IPS-15b (cell line): ENCODE measurements around the gene NUP210.
A peak's percentile ranks its signal among the peaks of the same experiment; 100 is the strongest.
"Not testable (repeated sequence)": the region's sequence is repeated elsewhere in the genome, so short reads cannot be mapped to it uniquely, and the experiment has no call there.

Source experiments
- H3K27me3 ChIP-seq: one replicate; pipeline ENCODE4 v1.6.1; 2013; ENCODE audit warnings: low read length; ENCODE audit not compliant: control insufficient read depth, insufficient read depth
- H3K36me3 ChIP-seq: one replicate; pipeline ENCODE4 v1.6.1; 2013; ENCODE audit warnings: low read length; ENCODE audit not compliant: control insufficient read depth, insufficient read depth
- H3K4me1 ChIP-seq: one replicate; pipeline ENCODE4 v1.6.1; 2013; ENCODE audit warnings: mild to moderate bottlenecking, low read length; ENCODE audit not compliant: control insufficient read depth, insufficient read depth
- H3K4me3 ChIP-seq: one replicate; pipeline ENCODE4 v1.5.1; 2013; ENCODE audit warnings: low read depth, low read length
- H3K9ac ChIP-seq: one replicate; pipeline ENCODE4 v1.6.1; 2013; ENCODE audit warnings: low read depth, mild to moderate bottlenecking, low read length
- H3K9me3 ChIP-seq: one replicate; pipeline ENCODE4 v1.6.1; 2013; ENCODE audit warnings: mild to moderate bottlenecking, low read length; ENCODE audit not compliant: control insufficient read depth, insufficient read depth

NUP210 gene

DNA sequence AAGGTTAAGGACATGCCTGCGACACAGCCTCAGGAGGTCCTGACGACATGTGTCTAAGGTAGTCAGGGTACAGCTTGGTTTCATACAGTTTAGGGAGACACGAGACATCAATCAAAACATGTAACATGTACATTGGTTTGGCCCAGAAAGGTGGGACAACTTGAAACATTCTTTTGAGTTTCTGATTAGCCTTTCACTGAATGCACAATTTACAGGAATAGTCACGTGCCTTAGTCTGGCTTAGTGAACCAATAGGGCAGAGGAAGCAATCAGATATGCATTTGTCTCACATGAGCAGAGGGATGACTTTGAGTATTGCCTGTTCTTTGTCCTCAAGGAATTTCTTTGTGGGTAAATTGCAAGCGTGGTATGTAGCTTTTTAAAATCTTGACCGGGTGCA lies 35.5 kb upstream of the NUP210 start:
- H3K27me3 ChIP-seq, result peaks cover 3% of the 10 kb centered on the region
- no peaks in the 10 kb centered on the region for H3K9me3 ChIP-seq
- H3K9ac ChIP-seq, result no peak overlapping the region
- H3K36me3 ChIP-seq, result no peaks in the 10 kb centered on the region
- peaks cover 4% of the 10 kb centered on the region for H3K4me1 ChIP-seq
- H3K4me3 ChIP-seq, result no peak overlapping the region

DNA sequence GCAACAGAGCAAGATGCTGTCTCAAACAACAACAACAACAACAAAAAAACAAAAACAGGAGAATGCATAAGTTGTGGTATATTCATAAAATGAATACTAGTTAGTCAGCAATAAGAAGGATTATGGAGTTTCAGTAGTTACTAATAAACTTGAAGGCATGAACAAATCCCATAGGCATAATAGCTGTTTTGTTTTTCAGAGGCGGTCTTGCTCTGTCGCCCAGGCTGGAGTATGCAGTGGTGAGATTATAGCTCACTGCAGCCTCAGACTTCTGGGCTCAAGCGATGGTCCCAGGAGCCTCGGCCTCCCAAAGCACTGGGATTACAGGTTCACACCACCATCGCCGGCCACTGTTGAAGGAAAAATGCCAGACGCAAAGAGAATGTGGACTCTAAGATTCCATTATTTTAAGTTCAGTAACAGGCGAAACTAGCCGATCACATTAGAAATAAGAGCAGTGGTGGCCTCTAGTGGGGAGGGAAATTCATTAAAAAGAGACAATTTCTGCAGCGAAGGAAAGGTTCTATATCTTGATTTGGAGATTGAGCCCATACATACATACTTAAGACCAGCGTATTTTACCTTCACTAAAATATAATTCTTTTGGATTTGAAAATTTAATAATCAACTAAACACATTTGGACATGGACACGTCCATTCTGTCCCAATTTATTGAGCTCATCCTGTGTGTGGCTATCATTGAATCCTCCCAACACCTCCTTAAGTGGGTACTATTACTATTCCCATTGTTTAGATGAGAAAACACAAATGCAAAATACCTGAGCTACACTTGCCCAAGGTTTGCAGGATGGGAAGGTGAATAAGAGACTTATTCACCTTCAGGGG lies 32.6 kb upstream of the NUP210 start:
- Histone ChIP-seq H3K9ac (no peak overlapping the region), H3K27me3 (no peaks in the 10 kb centered on the region), H3K9me3 (no peaks in the 10 kb centered on the region), H3K36me3 (no peaks in the 10 kb centered on the region), H3K4me1 (peaks cover 4% of the 10 kb centered on the region), H3K4me3 (peak overlapping the region; percentile 44)

DNA sequence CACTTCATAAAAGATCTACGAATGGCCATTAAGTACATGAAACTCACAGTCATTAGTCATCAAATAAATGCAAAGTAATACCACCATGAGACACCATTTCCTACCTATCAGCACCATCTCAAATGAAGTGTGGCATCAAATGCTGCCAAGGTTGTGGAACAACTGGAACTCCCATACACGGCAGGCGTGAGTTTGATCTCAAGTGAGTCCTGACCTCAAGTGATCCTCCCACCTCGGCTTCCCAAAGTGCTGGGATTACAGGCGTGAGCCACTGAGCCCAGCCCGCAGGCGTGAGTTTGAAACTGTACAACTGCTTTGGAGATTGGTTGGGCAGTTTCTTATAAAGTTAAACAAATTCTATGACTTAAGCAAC lies 31.2 kb upstream of the NUP210 start:
- Histone ChIP-seq H3K36me3 (no peaks in the 10 kb centered on the region), H3K9me3 (no peaks in the 10 kb centered on the region), H3K9ac (no peak overlapping the region), H3K4me3 (peak overlapping the region; percentile 48), H3K27me3 (no peaks in the 10 kb centered on the region), H3K4me1 (peaks cover 4% of the 10 kb centered on the region)

DNA sequence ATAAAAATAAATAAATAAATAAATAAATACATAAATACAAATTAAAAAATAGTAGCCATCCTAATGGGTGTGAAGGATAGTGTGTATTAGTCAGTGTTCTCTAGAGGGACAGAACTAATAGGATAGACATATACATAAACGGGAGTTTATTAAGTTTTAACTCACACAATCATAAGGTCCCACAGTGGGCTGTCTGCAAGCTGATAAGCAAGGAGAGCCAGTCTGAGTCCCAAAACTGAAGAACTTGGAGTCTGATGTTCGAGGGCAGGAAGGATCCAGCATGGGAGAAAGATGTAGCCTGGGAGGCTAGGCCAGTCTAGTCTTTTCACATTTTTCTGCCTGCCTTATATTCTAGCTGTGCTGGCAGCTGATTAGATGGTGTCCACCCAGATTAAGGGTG lies 22.8 kb upstream of the NUP210 start:
- not testable (repeated sequence) for H3K4me3 ChIP-seq, H3K9ac ChIP-seq, H3K9me3 ChIP-seq, H3K4me1 ChIP-seq, H3K27me3 ChIP-seq, H3K36me3 ChIP-seq

DNA sequence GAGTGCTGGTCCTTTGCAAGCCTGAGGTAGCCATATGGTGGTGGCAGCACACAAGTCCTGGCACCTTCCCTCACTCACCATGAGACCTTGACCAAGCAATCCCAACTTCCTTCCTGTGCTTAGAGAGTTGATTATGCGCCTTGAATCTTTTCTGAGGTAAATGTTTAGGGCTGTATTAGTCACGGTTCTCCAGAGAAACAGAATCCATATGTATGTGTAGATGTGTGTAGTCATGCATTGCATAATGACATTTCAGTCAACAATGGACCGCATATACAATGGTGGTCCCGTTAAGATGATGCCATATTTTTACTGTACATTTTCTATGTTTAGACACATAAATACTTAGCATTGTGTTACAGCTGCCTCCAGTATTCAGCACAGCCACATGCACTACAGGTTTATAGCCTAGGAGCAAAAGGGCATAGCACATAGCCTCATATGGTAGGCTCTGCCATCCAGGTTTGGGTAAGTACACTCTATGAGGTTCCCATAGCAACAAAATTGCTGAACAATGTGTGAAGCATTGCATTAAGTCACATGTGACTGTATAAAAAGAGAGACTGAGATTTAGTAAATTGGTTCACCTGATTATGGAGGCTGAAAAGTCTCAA lies 20.2 kb upstream of the NUP210 start:
- Histone ChIP-seq H3K4me1 (no peaks in the 10 kb centered on the region), H3K27me3 (no peaks in the 10 kb centered on the region), H3K9ac (no peak overlapping the region)

DNA sequence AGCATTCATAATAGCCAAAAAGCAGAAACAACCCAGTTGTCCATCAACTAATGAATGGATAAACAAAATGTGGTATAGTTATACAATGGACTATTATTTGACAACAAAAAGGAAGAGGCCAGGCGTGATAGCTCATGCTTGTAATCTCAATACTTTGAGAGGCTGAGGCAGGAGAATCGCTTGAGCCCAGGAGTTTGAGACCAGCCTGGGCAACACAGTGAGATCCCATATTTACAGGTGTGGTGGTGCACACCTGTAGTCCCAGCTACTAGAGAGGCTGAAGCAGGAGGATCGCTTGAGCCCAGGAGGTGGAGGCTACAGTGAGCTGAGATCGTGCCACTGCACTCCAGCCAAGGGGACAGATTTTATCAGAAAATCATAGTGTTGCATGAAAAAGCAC lies 16.1 kb upstream of the NUP210 start:
- not testable (repeated sequence) for H3K36me3 ChIP-seq, H3K9ac ChIP-seq, H3K27me3 ChIP-seq, H3K4me3 ChIP-seq, H3K4me1 ChIP-seq, H3K9me3 ChIP-seq

More for the DNA sequence above, 20.2 kb upstream of the NUP210 start:
- Histone ChIP-seq H3K9me3 (no peaks in the 10 kb centered on the region), H3K36me3 (no peaks in the 10 kb centered on the region), H3K4me3 (no peak overlapping the region)

DNA sequence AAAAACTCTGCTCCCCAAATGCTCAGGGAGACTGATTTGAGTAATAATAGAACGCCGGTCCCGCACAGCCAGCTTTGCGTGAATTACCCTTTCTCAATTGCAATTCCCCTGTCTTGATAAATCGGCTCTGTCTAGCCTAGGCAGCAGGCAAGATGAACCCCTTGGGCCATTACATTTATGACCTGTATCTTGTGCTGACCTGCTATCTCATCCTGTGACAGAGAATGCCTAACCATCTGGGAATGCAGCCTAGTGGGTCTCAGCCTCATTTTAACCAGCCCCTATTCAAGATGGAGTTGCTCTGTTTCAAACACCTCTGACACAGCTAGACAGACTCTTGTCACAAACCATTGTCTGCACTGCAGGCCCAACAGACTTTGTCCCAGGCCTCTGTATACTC lies 13.8 kb upstream of the NUP210 start:
- H3K9ac ChIP-seq, result no peak overlapping the region
- H3K9me3 ChIP-seq, result no peaks in the 10 kb centered on the region
- H3K4me1 ChIP-seq, result no peaks in the 10 kb centered on the region
- H3K4me3 ChIP-seq, result no peak overlapping the region
- H3K27me3 ChIP-seq, result no peaks in the 10 kb centered on the region
- no peaks in the 10 kb centered on the region for H3K36me3 ChIP-seq

DNA sequence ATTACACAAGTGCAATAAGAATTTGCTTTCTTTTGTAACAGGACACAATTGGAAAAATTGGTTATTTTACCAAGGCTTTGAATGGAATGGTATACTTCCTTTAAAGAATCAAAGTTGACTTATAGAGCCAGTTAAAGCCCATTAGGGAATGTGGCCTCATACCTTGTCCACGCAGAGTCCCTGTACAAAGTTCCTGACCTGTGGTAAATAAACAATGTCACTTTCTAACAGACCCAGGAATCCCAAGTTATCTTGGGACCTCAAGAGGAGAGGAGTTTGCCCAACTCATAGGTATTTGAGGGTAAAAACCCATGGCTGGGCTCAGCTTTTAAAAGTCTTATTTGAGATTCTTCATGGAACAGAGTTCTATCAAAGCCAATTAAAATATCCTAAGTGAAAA lies 12.0 kb upstream of the NUP210 start:
- Histone ChIP-seq H3K4me3 (no peak overlapping the region), H3K4me1 (no peaks in the 10 kb centered on the region), H3K27me3 (no peaks in the 10 kb centered on the region), H3K36me3 (no peaks in the 10 kb centered on the region), H3K9me3 (no peaks in the 10 kb centered on the region), H3K9ac (no peak overlapping the region)

DNA sequence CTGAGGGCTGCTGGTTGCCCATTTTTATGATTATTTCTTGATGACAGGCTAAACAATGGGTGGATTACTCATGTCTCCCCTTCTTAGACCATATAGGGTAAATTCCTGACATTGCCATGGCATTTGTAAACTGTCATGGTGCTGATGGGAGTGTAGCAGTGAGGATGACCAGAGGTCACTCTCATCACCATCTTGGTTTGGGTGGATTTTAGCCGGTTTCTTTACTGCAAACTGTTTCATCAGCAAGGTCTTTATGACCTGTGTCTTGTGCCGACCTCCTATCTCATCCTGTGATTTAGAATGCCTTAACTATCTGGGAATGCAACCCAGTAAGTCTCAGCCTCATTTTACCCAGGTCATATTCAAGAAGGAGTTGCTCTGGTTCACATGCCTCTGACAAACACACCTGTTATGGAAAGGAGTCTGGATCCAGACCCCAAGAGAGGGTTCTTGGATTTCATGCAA lies 10.3 kb upstream of the NUP210 start:
- H3K9ac ChIP-seq, H3K4me1 ChIP-seq, H3K9me3 ChIP-seq, H3K4me3 ChIP-seq, H3K27me3 ChIP-seq, H3K36me3 ChIP-seq: not testable (repeated sequence)

DNA sequence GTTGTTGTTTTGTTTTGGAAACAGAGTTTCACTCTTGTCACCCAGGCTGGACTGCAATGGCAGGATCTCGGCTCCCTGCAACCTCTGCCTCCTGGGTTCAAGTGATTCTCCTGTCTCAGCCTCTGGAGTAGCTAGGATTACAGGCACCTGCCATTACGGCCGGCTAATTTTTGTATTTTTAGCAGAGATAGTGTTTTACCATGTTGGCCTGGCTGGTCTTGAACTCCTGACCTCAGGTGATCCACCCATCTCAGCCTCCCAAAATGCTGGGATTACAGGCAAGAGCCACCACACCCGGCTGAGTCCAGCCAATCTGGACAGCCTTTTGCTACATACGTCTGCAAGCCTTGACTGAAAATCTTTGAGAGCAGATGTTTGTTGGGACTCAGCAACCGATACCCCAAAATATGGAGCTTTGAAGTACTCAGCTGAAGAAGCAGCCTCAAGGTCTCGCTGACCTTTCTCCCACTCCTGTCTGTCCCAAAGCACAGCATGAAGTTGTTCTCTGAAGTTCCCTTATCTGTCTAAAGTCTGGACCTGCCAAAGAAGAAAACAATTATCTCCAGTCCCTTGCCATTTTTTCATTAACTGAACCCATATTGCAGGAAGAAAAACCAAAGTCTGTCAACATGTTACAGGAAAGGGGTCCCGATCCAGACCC lies 9.6 kb upstream of the NUP210 start:
- Histone ChIP-seq H3K4me1 (no peaks in the 10 kb centered on the region), H3K9ac (no peak overlapping the region), H3K4me3 (no peak overlapping the region), H3K36me3 (no peaks in the 10 kb centered on the region), H3K9me3 (no peaks in the 10 kb centered on the region), H3K27me3 (no peaks in the 10 kb centered on the region)

DNA sequence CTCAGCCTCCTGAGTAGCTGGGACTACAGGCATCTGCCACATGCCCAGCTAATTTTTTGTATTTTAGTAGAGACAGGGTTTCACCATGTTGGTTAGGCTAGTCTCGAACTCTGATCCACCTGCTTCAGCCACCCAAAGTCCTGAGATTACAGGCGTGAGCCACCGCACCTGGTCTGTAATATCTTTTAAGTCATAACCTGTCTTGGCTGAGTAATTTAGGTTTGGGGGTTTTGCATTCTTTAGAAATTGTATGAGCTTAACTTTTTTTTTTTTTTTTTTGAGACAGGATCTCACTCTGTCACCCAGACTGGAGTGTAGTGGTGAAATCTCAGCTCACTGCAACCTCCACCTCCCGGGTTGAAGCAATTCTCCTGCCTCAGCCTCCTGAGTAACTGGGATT lies 8.6 kb upstream of the NUP210 start:
- not testable (repeated sequence) for H3K9ac ChIP-seq, H3K4me3 ChIP-seq, H3K4me1 ChIP-seq, H3K27me3 ChIP-seq, H3K9me3 ChIP-seq, H3K36me3 ChIP-seq
